Measurements from ENCODE around the gene PCDHGA1. TPM values are rescaled to one million over a fixed set of nuclear protein-coding genes. Genes with fewer than 3 reads are reported as not detected.

Gene PCDHGA1
- total and polyA plus RNA-seq, 2 of the 4 experiments (the other 2 are of a cell fraction), result 0.90 to 0.92 TPM

DNA sequence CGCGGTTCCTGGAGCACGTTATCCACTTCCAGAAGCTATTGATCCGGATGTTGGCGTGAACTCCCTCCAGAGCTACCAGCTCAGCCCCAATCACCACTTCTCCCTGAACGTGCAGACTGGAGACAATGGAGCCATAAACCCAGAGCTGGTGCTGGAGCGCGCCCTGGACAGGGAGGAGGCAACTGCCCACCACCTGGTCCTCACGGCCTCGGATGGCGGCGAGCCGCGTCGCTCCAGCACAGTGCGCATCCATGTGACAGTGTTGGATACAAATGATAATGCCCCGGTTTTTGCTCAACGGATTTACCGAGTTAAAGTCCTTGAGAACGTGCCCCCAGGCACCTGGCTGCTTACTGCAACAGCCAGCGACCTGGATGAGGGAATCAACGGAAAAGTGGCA lies 73.1 kb downstream of the PCDHGA1 start:
- Histone ChIP-seq H2BK15ac (ENCODE audit: low read depth, low read length) (no peak overlapping the region), H3K27me3 (ENCODE audit: control insufficient read depth, insufficient read depth, low read length) (no peaks in the 10 kb centered on the region), H3K27ac (ENCODE audit: insufficient read depth, low read length) (no peak overlapping the region), H3K4me2 (ENCODE audit: low read depth, low read length) (no peak overlapping the region), H2BK5ac (ENCODE audit: low read depth, low read length, poor library complexity, severe bottlenecking) (no peak overlapping the region), H2BK120ac (ENCODE audit: low read depth, low read length) (no peak overlapping the region), H4K91ac (ENCODE audit: insufficient read depth, low read depth, low read length) (no peak overlapping the region), H3K18ac (ENCODE audit: low read depth, low read length) (no peak overlapping the region), H3K36me3 (ENCODE audit: control insufficient read depth, insufficient read depth, low read length) (peaks cover 21% of the 10 kb centered on the region), H4K5ac (ENCODE audit: low read depth, low read length) (no peak overlapping the region), H3K14ac (replicated peaks; ENCODE audit: low read depth, low read length) (no peak overlapping the region), H2AK9ac (replicated peaks; ENCODE audit: low read depth, low read length, poor library complexity) (no peak overlapping the region), H3K9me3 (ENCODE audit: control insufficient read depth, insufficient read depth, low read length) (peaks cover 58% of the 10 kb centered on the region), H3K4me3 (ENCODE audit: insufficient read depth, low read depth, low read length) (no peak overlapping the region), H2AK5ac (ENCODE audit: low read depth, low read length) (no peak overlapping the region), H3K56ac (ENCODE audit: extremely low read depth, insufficient read depth, low read length) (no peak overlapping the region), H3K9ac (ENCODE audit: low read depth, low read length) (no peak overlapping the region), H2BK20ac (ENCODE audit: low read depth, low read length) (no peak overlapping the region), H3K23ac (ENCODE audit: low read depth, low read length) (no peak overlapping the region), H2AFZ (replicated peaks; ENCODE audit: low read length, poor library complexity) (no peak overlapping the region), H3K9me1 (ENCODE audit: insufficient read depth, low read length) (no peaks in the 10 kb centered on the region), H3K4ac (ENCODE audit: low read depth, low read length) (no peak overlapping the region), H3K79me1 (ENCODE audit: low read depth in 1 of 2, low read length in 2 of 2) (peaks cover 16 to 26% of the 10 kb centered on the region in 2 experiments), H3K4me1 (ENCODE audit: control insufficient read depth, insufficient read depth, low read length) (no peaks in the 10 kb centered on the region), H4K8ac (ENCODE audit: low read depth in 2 of 2, low read length in 2 of 2) (no peak overlapping the region), H4K20me1 (ENCODE audit: insufficient read depth, low read length) (no peaks in the 10 kb centered on the region)
- dilution Hi-C loops (cut with HindIII; ENCODE audit: low sequenced_read_pairs, unreplicated experiment), result no loop called here
- in situ Hi-C loops (cut with MboI; ENCODE audit: low sequenced_read_pairs), result no loop called here
- BruUV-seq (replicated peaks), result no TSS peak
- 53% methylated on average over 11 of the region's 22 CpGs; no CpG with 5 or more reads in 1 of the 2 experiments for WGBS, 2 experiments (ENCODE audit: extremely low coverage in 2 of 2, insufficient read length in 1 of 2)
- intact Hi-C loops (cut with micrococcal nuclease), result no loop called here
- CTCF ChIA-PET, result interaction anchor here (1.2 kb wide), 1 partner anchor 160 kb away, joined by 4 read pairs; no protein-coding TSS in a partner anchor
- TF ChIP-seq RAD21 (IDR thresholded peaks at IDR 0.05; ENCODE audit: low read length) (no peak), MAZ (IDR thresholded peaks at IDR 0.05; ENCODE audit: borderline replicate concordance, low read depth, low read length) (no peak), MAFK (IDR thresholded peaks at IDR 0.05; ENCODE audit: low read depth, low read length) (no peak), RFX5 (IDR thresholded peaks at IDR 0.05; ENCODE audit: low read depth, low read length) (no peak), SMC3 (IDR thresholded peaks at IDR 0.05; ENCODE audit: low read depth, low read length) (no peak), NFE2L2 (IDR thresholded peaks at IDR 0.05; ENCODE audit: low read depth, low read length) (no peak), CHD1 (IDR thresholded peaks at IDR 0.05; ENCODE audit: low read depth, low read length) (no peak), CTCF (conservative IDR thresholded peaks at IDR 0.05; ENCODE audit: low read depth, low read length) (no peak), ELK1 (IDR thresholded peaks at IDR 0.05; ENCODE audit: borderline replicate concordance, low read depth, low read length) (no peak), RCOR1 (IDR thresholded peaks at IDR 0.05; ENCODE audit: insufficient replicate concordance, low read length) (no peak)
- DNase-seq (no peak), ATAC-seq (ENCODE audit: low read depth) (no peak)
- POLR2A ChIA-PET (ENCODE audit: unreplicated experiment), result no interaction called here
